ENCODE data around the gene ZNF579.

The ZNF579 gene

DNA sequence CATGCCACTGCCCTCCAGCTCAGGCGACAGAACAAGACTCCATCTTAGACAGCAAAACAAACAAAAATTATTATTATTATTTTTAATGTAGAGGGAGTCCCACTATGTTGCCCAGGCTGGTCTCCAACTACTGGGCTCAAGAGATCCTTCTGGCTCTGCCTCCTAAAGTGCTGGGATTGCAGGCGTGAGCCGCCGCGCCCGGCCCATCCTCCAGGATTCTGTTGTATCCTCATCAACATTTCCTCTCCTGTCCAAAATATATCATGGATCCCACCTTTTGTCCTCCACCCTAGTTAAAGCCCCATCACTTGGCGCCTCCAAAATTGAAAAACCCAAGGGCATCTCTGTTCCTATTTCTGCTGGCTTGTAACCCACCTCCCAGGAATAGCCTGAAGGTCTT lies 42.5 kb upstream of the ZNF579 start:
- TF ChIP-seq, protein P1, sequence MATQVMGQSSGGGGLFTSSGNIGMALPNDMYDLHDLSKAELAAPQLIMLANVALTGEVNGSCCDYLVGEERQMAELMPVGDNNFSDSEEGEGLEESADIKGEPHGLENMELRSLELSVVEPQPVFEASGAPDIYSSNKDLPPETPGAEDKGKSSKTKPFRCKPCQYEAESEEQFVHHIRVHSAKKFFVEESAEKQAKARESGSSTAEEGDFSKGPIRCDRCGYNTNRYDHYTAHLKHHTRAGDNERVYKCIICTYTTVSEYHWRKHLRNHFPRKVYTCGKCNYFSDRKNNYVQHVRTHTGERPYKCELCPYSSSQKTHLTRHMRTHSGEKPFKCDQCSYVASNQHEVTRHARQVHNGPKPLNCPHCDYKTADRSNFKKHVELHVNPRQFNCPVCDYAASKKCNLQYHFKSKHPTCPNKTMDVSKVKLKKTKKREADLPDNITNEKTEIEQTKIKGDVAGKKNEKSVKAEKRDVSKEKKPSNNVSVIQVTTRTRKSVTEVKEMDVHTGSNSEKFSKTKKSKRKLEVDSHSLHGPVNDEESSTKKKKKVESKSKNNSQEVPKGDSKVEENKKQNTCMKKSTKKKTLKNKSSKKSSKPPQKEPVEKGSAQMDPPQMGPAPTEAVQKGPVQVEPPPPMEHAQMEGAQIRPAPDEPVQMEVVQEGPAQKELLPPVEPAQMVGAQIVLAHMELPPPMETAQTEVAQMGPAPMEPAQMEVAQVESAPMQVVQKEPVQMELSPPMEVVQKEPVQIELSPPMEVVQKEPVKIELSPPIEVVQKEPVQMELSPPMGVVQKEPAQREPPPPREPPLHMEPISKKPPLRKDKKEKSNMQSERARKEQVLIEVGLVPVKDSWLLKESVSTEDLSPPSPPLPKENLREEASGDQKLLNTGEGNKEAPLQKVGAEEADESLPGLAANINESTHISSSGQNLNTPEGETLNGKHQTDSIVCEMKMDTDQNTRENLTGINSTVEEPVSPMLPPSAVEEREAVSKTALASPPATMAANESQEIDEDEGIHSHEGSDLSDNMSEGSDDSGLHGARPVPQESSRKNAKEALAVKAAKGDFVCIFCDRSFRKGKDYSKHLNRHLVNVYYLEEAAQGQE (IDR thresholded peaks at IDR 0.05; ENCODE audit: insufficient read depth in 1 of 2, low read depth in 2 of 2, low read length in 2 of 2), result no peak
- no peak for TF ChIP-seq TAF1 (IDR thresholded peaks at IDR 0.05; ENCODE audit: borderline replicate concordance, insufficient read depth, low read length)

DNA sequence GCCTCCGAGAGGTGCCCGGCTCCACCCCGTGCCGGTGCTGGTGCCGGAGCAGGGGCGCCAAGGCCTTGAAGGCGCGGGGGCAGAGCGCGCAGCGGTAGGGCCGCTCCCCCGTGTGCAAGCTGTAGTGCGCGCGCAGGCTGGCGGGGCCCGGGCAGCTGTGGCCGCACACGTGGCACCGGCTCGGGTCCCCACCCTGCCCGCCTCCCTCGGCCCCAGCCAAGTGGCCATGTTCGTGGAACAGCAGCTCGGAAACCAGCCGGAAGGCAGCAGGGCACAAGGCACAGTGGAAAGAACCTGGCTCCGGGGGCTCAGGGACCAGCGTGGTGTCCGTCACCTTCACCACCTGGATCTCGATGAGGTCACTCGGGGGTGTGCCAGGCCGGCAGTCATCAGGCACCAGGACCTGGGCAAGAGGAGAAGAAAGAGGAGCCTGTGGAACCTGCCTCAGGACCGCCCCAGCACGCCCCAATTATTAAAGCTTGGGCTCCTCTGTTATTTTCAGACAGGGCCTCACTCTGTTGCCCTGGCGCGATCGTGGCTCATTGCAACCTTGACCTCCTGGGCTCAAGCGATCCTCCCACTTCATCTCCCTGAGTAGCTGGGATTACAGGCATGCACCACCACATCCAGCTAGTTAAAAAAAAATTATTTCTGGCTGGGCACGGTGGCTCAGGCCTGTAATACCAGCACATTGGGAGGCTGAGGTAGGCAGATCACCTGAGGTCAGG lies 41.8 kb upstream of the ZNF579 start:
- TF ChIP-seq FOXP2 (optimal IDR thresholded peaks at IDR 0.05; ENCODE audit: borderline replicate concordance, extremely low read depth, extremely low read length, insufficient read depth) (no peak), POLR2AphosphoS5 (IDR thresholded peaks at IDR 0.05; ENCODE audit: low read depth, low read length) (no peak), TAF1 (IDR thresholded peaks at IDR 0.05; ENCODE audit: borderline replicate concordance, insufficient read depth, low read length) (no peak), SIN3A (IDR thresholded peaks at IDR 0.05; ENCODE audit: borderline replicate concordance, insufficient read depth, low read length) (no peak)
- TF ChIP-seq, protein P1 (IDR thresholded peaks at IDR 0.05; ENCODE audit: insufficient read depth in 1 of 2, low read depth in 2 of 2, low read length in 2 of 2), result no peak

DNA sequence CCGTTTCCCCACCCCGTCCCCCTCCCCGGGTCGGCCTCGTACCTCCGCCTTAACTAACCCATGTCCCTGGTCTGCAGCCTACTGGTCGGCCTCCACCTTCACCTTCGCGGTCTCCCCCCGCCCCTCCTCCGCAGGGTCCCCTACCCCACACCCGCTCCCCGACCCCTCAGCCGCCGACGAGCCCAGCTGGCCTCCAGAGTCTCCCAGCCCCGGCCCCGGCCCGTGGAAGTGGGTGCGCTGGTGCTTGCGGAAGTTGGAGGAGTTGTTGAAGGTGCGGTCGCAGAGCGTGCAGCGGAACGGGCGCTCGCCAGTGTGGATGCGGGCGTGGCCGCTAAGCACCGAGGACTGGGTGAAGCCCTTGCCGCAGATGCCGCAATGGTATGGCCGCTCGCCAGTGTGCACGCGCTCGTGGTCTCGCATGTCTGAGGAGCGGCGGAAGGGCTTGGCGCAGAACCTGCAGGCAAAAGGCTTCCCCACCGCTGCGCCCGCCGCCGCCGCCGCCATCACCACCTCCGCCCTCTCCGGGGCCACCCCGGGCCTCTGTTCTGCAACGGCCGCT lies 41.1 kb upstream of the ZNF579 start:
- TF ChIP-seq, protein P1 (IDR thresholded peaks at IDR 0.05; ENCODE audit: insufficient read depth in 1 of 2, low read depth in 2 of 2, low read length in 2 of 2), result no peak
- TF ChIP-seq SIN3A (IDR thresholded peaks at IDR 0.05; ENCODE audit: borderline replicate concordance, insufficient read depth, low read length), result no peak
- no peak for TF ChIP-seq TAF1 (IDR thresholded peaks at IDR 0.05; ENCODE audit: borderline replicate concordance, insufficient read depth, low read length)
- TF ChIP-seq POLR2AphosphoS5 (IDR thresholded peaks at IDR 0.05; ENCODE audit: low read depth, low read length), result no peak
- no peak for TF ChIP-seq FOXP2 (optimal IDR thresholded peaks at IDR 0.05; ENCODE audit: borderline replicate concordance, extremely low read depth, extremely low read length, insufficient read depth)

DNA sequence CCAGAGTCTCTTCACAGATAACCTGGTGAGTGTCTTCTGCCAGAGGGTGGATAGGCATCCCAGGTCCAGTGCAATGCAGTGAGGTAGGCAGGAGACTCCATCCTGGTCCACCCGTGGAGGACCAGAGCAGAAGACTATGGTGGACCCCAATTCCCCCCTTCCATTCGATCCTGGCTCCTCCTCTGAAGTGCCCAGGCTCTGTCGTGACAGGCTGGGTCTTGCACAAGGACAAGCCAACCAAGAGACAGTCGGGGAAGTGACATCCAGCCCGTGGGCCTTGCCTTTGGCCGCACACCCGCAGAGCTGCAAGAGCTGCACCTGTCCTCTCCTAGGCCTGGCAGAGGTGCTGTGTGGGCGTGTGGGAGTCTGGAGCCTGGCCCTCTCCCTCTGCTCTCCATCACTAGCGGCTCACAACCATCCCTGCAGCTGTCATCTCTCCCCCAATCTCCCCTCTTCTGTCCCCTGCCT lies 40.6 kb upstream of the ZNF579 start:
- TF ChIP-seq SIN3A (IDR thresholded peaks at IDR 0.05; ENCODE audit: borderline replicate concordance, insufficient read depth, low read length) (no peak), POLR2AphosphoS5 (IDR thresholded peaks at IDR 0.05; ENCODE audit: low read depth, low read length) (no peak), FOXP2 (optimal IDR thresholded peaks at IDR 0.05; ENCODE audit: borderline replicate concordance, extremely low read depth, extremely low read length, insufficient read depth) (no peak), TAF1 (IDR thresholded peaks at IDR 0.05; ENCODE audit: borderline replicate concordance, insufficient read depth, low read length) (no peak)
- TF ChIP-seq, protein P1 (IDR thresholded peaks at IDR 0.05; ENCODE audit: insufficient read depth in 1 of 2, low read depth in 2 of 2, low read length in 2 of 2), result no peak

All from PFSK-1 (cell line).